B cell (primary cell): ENCODE data around the gene LRRC74B. TPM values are rescaled to one million over a fixed set of nuclear protein-coding genes. Genes with fewer than 3 reads are reported as not detected.

Experiments used
- ATAC-seq: fragments of 200-7000 bp; cut with Tn5 transposase; one replicate; pipeline ENCODE4 v1.10.0; 2021; ENCODE audit warnings: low read depth, mild to moderate bottlenecking, moderate number of reproducible peaks, moderate library complexity
- CTCF ChIA-PET: fragments of 350-600 bp; sonication (Branson Sonifier 250); formaldehyde crosslinking; loops from one replicate; lab custom pipeline; 2021; ENCODE audit warnings: antibody characterized with exemption, inconsistent platforms; lab: Charles Lee
- POLR2A ChIA-PET: fragments of 350-600 bp; sonication (Branson Sonifier 250); formaldehyde crosslinking; loops from one replicate; lab custom pipeline; 2021; ENCODE audit warnings: antibody characterized with exemption; lab: Charles Lee
- DNase-seq: peaks from one replicate; pipeline ENCODE4 v3.0.0; 2013
- H2AFZ ChIP-seq: 2 replicates; pipeline ENCODE4 v1.6.1; 2012; ENCODE audit warnings: mild to moderate bottlenecking, low read depth, low read length; ENCODE audit not compliant: insufficient read depth, poor library complexity, severe bottlenecking
- H3K27ac ChIP-seq, 2 donors: 1 replicate in 1 of 2; 2 replicates in 1 of 2; pipeline ENCODE4 v1.5.1; 2012 to 2013; ENCODE audit warnings: low read length in 2 of 2, mild to moderate bottlenecking in 2 of 2, moderate library complexity in 1 of 2
- H3K27me3 ChIP-seq, 4 experiments: fragments of 200-600 bp in 1 of 4; sonication (generic) in 1 of 4; replicated peaks in 1 of 4; 1 replicate in 2 of 4; 2 replicates in 2 of 4; pipeline versions ENCODE4 v1.6.1 to v1.7.0; 2013 to 2016; ENCODE audit warnings: low read length in 3 of 4, mild to moderate bottlenecking in 2 of 4, mixed read lengths in 1 of 4, moderate library complexity in 1 of 4; ENCODE audit not compliant: insufficient read depth in 4 of 4, control insufficient read depth in 3 of 4; ENCODE audit errors: control extremely low read depth in 1 of 4
- H3K36me3 ChIP-seq, 2 experiments: replicated peaks in 1 of 2; 1 replicate in 1 of 2; 2 replicates in 1 of 2; pipeline versions ENCODE4 v1.6.1 to v1.7.1; 2013; ENCODE audit warnings: low read length in 1 of 2; ENCODE audit not compliant: insufficient read depth in 2 of 2, control insufficient read depth in 1 of 2; ENCODE audit errors: control extremely low read depth in 1 of 2, extremely low read depth in 1 of 2
- H3K4me1 ChIP-seq, 2 donors: fragments of 200-600 bp in 1 of 2; sonication (generic) in 1 of 2; 1 replicate in 1 of 2; 2 replicates in 1 of 2; pipeline versions ENCODE4 v1.5.1 to v1.6.1; 2013 to 2017; ENCODE audit warnings: low read length in 2 of 2; ENCODE audit not compliant: control insufficient read depth in 2 of 2, insufficient read depth in 2 of 2
- H3K4me2 ChIP-seq: replicated peaks from 2 replicates; pipeline ENCODE3; 2012; ENCODE audit warnings: mild to moderate bottlenecking, low read depth, low read length; ENCODE audit not compliant: poor library complexity, severe bottlenecking
- H3K4me3 ChIP-seq, 5 experiments: fragments of 200-600 bp in 1 of 5; sonication (generic) in 1 of 5; 1 replicate in 3 of 5; 2 replicates in 2 of 5; pipeline versions ENCODE4 v1.5.1 to v1.7.0; 2011 to 2016; ENCODE audit warnings: low read length in 4 of 5, mild to moderate bottlenecking in 4 of 5, low read depth in 2 of 5, control low read depth in 1 of 5, moderate library complexity in 1 of 5; ENCODE audit not compliant: insufficient read depth in 1 of 5; ENCODE audit errors: control extremely low read depth in 1 of 5, extremely low read depth in 1 of 5
- H3K79me2 ChIP-seq: fragments of 200-600 bp; sonication (generic); one replicate; pipeline ENCODE4 v1.6.0; 2016; ENCODE audit warnings: low read length; ENCODE audit not compliant: control insufficient read depth, insufficient read depth
- H3K9ac ChIP-seq: fragments of 200-600 bp; sonication (generic); 2 replicates; pipeline ENCODE4 v1.6.1; 2017; ENCODE audit warnings: mild to moderate bottlenecking, low read length, moderate library complexity
- H3K9me3 ChIP-seq, 3 donors: one replicate each; pipeline versions ENCODE4 v1.6.1 to v1.7.1; 2013; ENCODE audit warnings: low read length in 2 of 3; ENCODE audit not compliant: control insufficient read depth in 2 of 3, insufficient read depth in 1 of 3; ENCODE audit errors: control extremely low read depth in 1 of 3
- H4K20me1 ChIP-seq: 2 replicates; pipeline ENCODE4 v1.6.0; 2012; ENCODE audit warnings: mild to moderate bottlenecking, low read length; ENCODE audit not compliant: insufficient read depth, control insufficient read depth, poor library complexity, severe bottlenecking
- H3K27ac Mint-ChIP-seq: one replicate; pipeline ENCODE4 v1.8.0; 2021; ENCODE audit warnings: mixed read lengths
- H3K27me3 Mint-ChIP-seq: one replicate; pipeline ENCODE4 v1.8.0; 2021; ENCODE audit warnings: mixed read lengths
- H3K4me1 Mint-ChIP-seq: one replicate; pipeline ENCODE4 v1.8.0; 2021; ENCODE audit warnings: mixed read lengths
- H3K4me3 Mint-ChIP-seq: one replicate; pipeline ENCODE4 v1.8.0; 2021; ENCODE audit warnings: mixed read lengths
- H3K9me3 Mint-ChIP-seq: one replicate; pipeline ENCODE4 v1.8.0; 2022; ENCODE audit warnings: mixed read lengths; ENCODE audit not compliant: insufficient read depth
- EZH2 ChIP-seq: IDR thresholded peaks from 2 replicates; pipeline ENCODE4 v1.6.1; 2012; ENCODE audit warnings: borderline replicate concordance, low read depth, mild to moderate bottlenecking, moderate library complexity, low read length; ENCODE audit not compliant: insufficient read depth, poor library complexity, severe bottlenecking
- WGBS: methylation state at CpG from one replicate; pipeline ENCODE4 v1.1.5; 2013; ENCODE audit warnings: missing lambda C conversion rate; ENCODE audit not compliant: insufficient coverage; 5-methylcytosine and 5-hydroxymethylcytosine counted together
- intact Hi-C: fragments of 100-400 bp; cut with micrococcal nuclease; formaldehyde crosslinking; loops from one replicate; pipeline ENCODE4 v1.10.0; 2022
- polyA plus RNA-seq: library from polyadenylated mRNA; depleted of rRNA; stranded (reverse); fragments of >200 nt; gene quantifications from 2 replicates; pipeline ENCODE4 v1.2.3, GENCODE V29; 2012
- total RNA-seq, 2 donors: library from RNA; stranded (reverse); fragments of 120-200 nt in 1 of 2; gene quantifications; 1 replicate in 1 of 2; 2 replicates in 1 of 2; pipeline versions ENCODE4 v1.2.3 to v1.2.4, GENCODE V29; 2013 to 2022
- TF ChIP-seq, protein P1 (sequence below): fragments of 200-600 bp; IDR thresholded peaks from one replicate; pipeline ENCODE4 v1.8.0; 2022; ENCODE audit warnings: antibody characterized with exemption, mild to moderate bottlenecking

Gene LRRC74B
- total and polyA plus RNA-seq, 2 donors (not counting 1 experiment from before 2014, with no cell fraction given), result 0.01 to 0.17 TPM

DNA sequence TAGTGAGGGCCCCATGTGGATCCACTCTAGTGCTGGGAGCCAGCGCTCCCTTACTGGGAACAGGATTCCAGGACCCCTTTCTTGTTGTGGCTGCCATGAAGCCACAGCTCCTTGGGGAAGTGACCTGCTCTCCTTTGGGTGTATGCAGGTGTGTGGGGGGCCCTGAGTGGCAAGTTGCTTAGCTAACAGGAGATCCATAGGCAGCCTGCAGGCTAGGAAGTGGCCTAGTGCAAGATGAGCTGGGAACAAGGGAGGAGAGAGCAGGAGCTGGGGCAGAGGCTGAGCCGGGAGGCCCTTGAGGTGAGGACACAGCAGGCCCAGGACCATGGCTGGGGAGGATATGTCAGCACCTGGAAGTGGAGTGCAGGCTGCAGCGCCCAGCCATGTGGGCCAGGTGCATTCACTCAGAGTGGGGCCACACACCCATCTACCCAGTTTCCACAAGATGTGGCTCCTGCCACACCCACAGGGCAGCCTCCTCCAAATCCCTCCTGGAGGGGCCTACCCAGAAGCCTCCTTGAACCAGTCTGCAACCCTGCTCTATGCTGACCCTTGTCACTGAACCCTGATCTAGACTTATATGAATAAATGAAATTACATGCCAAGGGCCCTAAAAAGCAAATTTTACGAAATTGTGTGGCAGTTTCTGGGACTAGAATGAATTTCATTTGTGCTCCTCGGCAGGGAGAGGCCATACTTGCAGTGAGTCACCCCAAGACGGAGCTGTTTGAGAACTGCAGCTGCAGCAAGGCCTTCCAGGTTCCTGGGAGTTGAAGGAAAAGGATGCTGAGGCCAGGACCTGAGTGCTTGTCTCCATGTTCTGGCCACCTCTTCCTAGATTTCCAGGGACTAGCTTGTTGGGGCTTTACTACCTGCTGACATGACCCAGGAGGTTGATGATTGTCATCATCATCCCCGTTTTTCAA lies 47.1 kb upstream of the LRRC74B start:
- 79% methylated on average over 6 of the region's 7 CpGs for WGBS
- no peaks in the 10 kb centered on the region for H3K9me3 Mint-ChIP-seq
- peaks cover 0 to 5% (median 0%) of the 10 kb centered on the region in 3 donors for H3K9me3 ChIP-seq
- no peaks in the 10 kb centered on the region for H3K27me3 Mint-ChIP-seq
- H2AFZ ChIP-seq, result no peak overlapping the region
- no peaks in the 10 kb centered on the region for H3K27me3 ChIP-seq
- H3K4me3 ChIP-seq, result no peak overlapping the region
- H3K79me2 ChIP-seq, result peaks cover 18% of the 10 kb centered on the region
- H3K9ac ChIP-seq, result no peak overlapping the region
- peaks cover 0 to 24% of the 10 kb centered on the region in 2 experiments for H3K36me3 ChIP-seq
- CTCF ChIA-PET, result no interaction called here
- peak overlapping the region; percentile 76 for H3K27ac Mint-ChIP-seq
- intact Hi-C loops, result no loop called here
- POLR2A ChIA-PET, result no interaction called here
- H3K4me3 Mint-ChIP-seq, result no peak overlapping the region
- peaks cover 24 to 31% of the 10 kb centered on the region in 2 donors for H3K4me1 ChIP-seq
- H3K4me1 Mint-ChIP-seq, result peaks cover 30% of the 10 kb centered on the region
- no peak for TF ChIP-seq EZH2
- TF ChIP-seq, protein P1, sequence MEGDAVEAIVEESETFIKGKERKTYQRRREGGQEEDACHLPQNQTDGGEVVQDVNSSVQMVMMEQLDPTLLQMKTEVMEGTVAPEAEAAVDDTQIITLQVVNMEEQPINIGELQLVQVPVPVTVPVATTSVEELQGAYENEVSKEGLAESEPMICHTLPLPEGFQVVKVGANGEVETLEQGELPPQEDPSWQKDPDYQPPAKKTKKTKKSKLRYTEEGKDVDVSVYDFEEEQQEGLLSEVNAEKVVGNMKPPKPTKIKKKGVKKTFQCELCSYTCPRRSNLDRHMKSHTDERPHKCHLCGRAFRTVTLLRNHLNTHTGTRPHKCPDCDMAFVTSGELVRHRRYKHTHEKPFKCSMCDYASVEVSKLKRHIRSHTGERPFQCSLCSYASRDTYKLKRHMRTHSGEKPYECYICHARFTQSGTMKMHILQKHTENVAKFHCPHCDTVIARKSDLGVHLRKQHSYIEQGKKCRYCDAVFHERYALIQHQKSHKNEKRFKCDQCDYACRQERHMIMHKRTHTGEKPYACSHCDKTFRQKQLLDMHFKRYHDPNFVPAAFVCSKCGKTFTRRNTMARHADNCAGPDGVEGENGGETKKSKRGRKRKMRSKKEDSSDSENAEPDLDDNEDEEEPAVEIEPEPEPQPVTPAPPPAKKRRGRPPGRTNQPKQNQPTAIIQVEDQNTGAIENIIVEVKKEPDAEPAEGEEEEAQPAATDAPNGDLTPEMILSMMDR, result no peak
- ATAC-seq (no peak), DNase-seq (no peak)
- no peak overlapping the region for H3K4me2 ChIP-seq
- no peak overlapping the region for H3K27ac ChIP-seq
- H4K20me1 ChIP-seq, result peaks cover 24% of the 10 kb centered on the region
